Mammary epithelial cell (primary cell): ENCODE data around the gene ENTREP3.

Experiments used
- EZH2 ChIP-seq: IDR thresholded peaks from 2 replicates; pipeline ENCODE4 v1.6.1; 2012; ENCODE audit warnings: low read length, inconsistent platforms, borderline replicate concordance
- TF ChIP-seq, protein P1 (sequence below), 2 donors: IDR thresholded peaks in 1 of 2; conservative IDR thresholded peaks in 1 of 2; 2 replicates each; pipeline ENCODE4 v1.5.1; 2011 to 2012; ENCODE audit warnings: inconsistent platforms in 2 of 2, low read length in 2 of 2, mild to moderate bottlenecking in 2 of 2, control low read depth in 1 of 2, low read depth in 1 of 2; ENCODE audit not compliant: insufficient read depth in 1 of 2; ENCODE audit errors: extremely low read depth in 1 of 2

GRCh38 chr1:155279268-155279667 lies 24.0 kb upstream of the ENTREP3 start:
- TF ChIP-seq, protein P1, sequence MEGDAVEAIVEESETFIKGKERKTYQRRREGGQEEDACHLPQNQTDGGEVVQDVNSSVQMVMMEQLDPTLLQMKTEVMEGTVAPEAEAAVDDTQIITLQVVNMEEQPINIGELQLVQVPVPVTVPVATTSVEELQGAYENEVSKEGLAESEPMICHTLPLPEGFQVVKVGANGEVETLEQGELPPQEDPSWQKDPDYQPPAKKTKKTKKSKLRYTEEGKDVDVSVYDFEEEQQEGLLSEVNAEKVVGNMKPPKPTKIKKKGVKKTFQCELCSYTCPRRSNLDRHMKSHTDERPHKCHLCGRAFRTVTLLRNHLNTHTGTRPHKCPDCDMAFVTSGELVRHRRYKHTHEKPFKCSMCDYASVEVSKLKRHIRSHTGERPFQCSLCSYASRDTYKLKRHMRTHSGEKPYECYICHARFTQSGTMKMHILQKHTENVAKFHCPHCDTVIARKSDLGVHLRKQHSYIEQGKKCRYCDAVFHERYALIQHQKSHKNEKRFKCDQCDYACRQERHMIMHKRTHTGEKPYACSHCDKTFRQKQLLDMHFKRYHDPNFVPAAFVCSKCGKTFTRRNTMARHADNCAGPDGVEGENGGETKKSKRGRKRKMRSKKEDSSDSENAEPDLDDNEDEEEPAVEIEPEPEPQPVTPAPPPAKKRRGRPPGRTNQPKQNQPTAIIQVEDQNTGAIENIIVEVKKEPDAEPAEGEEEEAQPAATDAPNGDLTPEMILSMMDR (conservative IDR thresholded peaks at IDR 0.05 in 1 of 2, IDR thresholded peaks at IDR 0.05 in 1 of 2; ENCODE audit: extremely low read depth in 1 of 2, insufficient read depth in 1 of 2, low read depth in 1 of 2, low read length in 2 of 2) = no peak
- no peak for TF ChIP-seq EZH2
